ENCODE results near the gene C4orf50. TPM values are rescaled to one million over a fixed set of nuclear protein-coding genes. Genes with fewer than 3 reads are reported as not detected.

Gene C4orf50
- total and polyA plus RNA-seq, 2 donors (not counting 1 experiment from before 2014, with no cell fraction given), result 0.02 TPM; not detected in 1

- no peaks in the 10 kb centered on the region for H3K4me1 ChIP-seq (ENCODE audit: control insufficient read depth in 2 of 2, insufficient read depth in 2 of 2, low read length in 2 of 2)
- POLR2A ChIA-PET, result no interaction called here
- no peaks in the 10 kb centered on the region for H4K20me1 ChIP-seq (ENCODE audit: control insufficient read depth, insufficient read depth, low read length, poor library complexity, severe bottlenecking)
- TF ChIP-seq, protein P1, sequence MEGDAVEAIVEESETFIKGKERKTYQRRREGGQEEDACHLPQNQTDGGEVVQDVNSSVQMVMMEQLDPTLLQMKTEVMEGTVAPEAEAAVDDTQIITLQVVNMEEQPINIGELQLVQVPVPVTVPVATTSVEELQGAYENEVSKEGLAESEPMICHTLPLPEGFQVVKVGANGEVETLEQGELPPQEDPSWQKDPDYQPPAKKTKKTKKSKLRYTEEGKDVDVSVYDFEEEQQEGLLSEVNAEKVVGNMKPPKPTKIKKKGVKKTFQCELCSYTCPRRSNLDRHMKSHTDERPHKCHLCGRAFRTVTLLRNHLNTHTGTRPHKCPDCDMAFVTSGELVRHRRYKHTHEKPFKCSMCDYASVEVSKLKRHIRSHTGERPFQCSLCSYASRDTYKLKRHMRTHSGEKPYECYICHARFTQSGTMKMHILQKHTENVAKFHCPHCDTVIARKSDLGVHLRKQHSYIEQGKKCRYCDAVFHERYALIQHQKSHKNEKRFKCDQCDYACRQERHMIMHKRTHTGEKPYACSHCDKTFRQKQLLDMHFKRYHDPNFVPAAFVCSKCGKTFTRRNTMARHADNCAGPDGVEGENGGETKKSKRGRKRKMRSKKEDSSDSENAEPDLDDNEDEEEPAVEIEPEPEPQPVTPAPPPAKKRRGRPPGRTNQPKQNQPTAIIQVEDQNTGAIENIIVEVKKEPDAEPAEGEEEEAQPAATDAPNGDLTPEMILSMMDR (IDR thresholded peaks at IDR 0.05), result no peak
- TF ChIP-seq EZH2 (IDR thresholded peaks at IDR 0.05; ENCODE audit: borderline replicate concordance, insufficient read depth, low read depth, low read length, poor library complexity, severe bottlenecking), result no peak
- no peak overlapping the region for H3K27ac ChIP-seq (ENCODE audit: low read length in 2 of 2)
- ATAC-seq (ENCODE audit: low read depth) (no peak), DNase-seq (no peak)
- no peaks in the 10 kb centered on the region for H3K79me2 ChIP-seq (ENCODE audit: control insufficient read depth, insufficient read depth, low read length)
- no peaks in the 10 kb centered on the region for H3K27me3 ChIP-seq (replicated peaks in 1 of 4; ENCODE audit: control extremely low read depth in 1 of 4, control insufficient read depth in 3 of 4, insufficient read depth in 4 of 4, low read length in 3 of 4)
- Mint-ChIP-seq H3K4me1 (no peaks in the 10 kb centered on the region), H3K4me3 (no peak overlapping the region), H3K27me3 (peaks cover 19% of the 10 kb centered on the region), H3K9me3 (ENCODE audit: insufficient read depth) (no peaks in the 10 kb centered on the region), H3K27ac (no peak overlapping the region)
- WGBS (ENCODE audit: insufficient coverage), result 17% methylated on average over 11 of the region's 11 CpGs
- peaks cover 0 to 14% (median 0%) of the 10 kb centered on the region in 3 donors for H3K9me3 ChIP-seq (ENCODE audit: control extremely low read depth in 1 of 3, control insufficient read depth in 2 of 3, insufficient read depth in 1 of 3, low read length in 2 of 3)
- no peak overlapping the region for H3K4me3 ChIP-seq (ENCODE audit: control extremely low read depth in 1 of 5, extremely low read depth in 1 of 5, insufficient read depth in 1 of 5, low read depth in 2 of 5, low read length in 4 of 5)
- no peak overlapping the region for H2AFZ ChIP-seq (ENCODE audit: insufficient read depth, low read depth, low read length, poor library complexity, severe bottlenecking)
- H3K4me2 ChIP-seq (replicated peaks; ENCODE audit: low read depth, low read length, poor library complexity, severe bottlenecking), result no peak overlapping the region
- CTCF ChIA-PET, result interaction anchor here (1.3 kb wide), 1 partner anchor 10 kb away, joined by 3 read pairs; no protein-coding TSS in a partner anchor
- H3K36me3 ChIP-seq (replicated peaks in 1 of 2; ENCODE audit: control extremely low read depth in 1 of 2, control insufficient read depth in 1 of 2, extremely low read depth in 1 of 2, insufficient read depth in 2 of 2, low read length in 1 of 2), result no peaks in the 10 kb centered on the region
- no peak overlapping the region for H3K9ac ChIP-seq (ENCODE audit: low read length)
- intact Hi-C loops (cut with micrococcal nuclease), result no loop called here
Observed at GRCh38 chr4:5992828-5993321, 25.4 kb downstream of the C4orf50 start.

DNA sequence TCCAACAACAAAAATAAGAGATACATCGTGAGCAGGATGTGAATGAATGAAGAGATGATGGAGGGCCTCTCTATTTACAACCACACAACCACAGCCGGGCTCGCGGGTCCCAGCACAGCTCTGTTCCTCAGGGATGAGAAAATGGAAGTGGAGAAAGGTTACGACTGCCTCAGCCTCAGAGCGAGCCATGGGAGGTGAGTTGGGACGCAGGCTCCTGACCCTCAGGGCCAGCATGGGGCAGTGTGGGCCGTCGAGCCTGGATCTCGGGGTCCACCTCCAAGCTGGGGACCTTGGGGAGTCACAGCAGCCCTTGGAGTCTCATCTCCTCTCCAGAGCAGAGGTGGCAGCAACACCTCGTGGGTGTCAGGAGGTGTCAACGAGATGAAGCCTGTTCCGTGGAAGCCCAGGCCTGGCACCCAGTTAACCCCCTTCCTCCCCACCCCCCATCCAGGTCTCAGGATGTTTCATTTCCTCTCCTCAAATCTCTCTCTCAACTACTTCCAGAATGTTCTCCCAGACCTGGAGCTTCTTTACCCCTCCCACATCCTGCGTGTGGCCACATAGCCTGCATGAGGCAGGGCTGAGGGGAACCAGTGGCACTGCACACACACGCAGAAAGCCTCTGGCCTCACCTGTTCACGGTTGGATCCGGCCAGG is 25.9 kb downstream of the C4orf50 start:
- TF ChIP-seq, protein P1 (IDR thresholded peaks at IDR 0.05), result no peak
- no peak for TF ChIP-seq EZH2 (IDR thresholded peaks at IDR 0.05; ENCODE audit: borderline replicate concordance, insufficient read depth, low read depth, low read length, poor library complexity, severe bottlenecking)
- Histone ChIP-seq H4K20me1 (ENCODE audit: control insufficient read depth, insufficient read depth, low read length, poor library complexity, severe bottlenecking) (no peaks in the 10 kb centered on the region), H3K9me3 (ENCODE audit: control extremely low read depth in 1 of 3, control insufficient read depth in 2 of 3, insufficient read depth in 1 of 3, low read length in 2 of 3) (peaks cover 0 to 14% (median 0%) of the 10 kb centered on the region in 3 donors), H3K4me2 (replicated peaks; ENCODE audit: low read depth, low read length, poor library complexity, severe bottlenecking) (no peak overlapping the region), H3K27ac (ENCODE audit: low read length in 2 of 2) (no peak overlapping the region), H2AFZ (ENCODE audit: insufficient read depth, low read depth, low read length, poor library complexity, severe bottlenecking) (no peak overlapping the region), H3K79me2 (ENCODE audit: control insufficient read depth, insufficient read depth, low read length) (no peaks in the 10 kb centered on the region), H3K4me1 (ENCODE audit: control insufficient read depth in 2 of 2, insufficient read depth in 2 of 2, low read length in 2 of 2) (no peaks in the 10 kb centered on the region), H3K36me3 (replicated peaks in 1 of 2; ENCODE audit: control extremely low read depth in 1 of 2, control insufficient read depth in 1 of 2, extremely low read depth in 1 of 2, insufficient read depth in 2 of 2, low read length in 1 of 2) (no peaks in the 10 kb centered on the region), H3K9ac (ENCODE audit: low read length) (no peak overlapping the region), H3K4me3 (ENCODE audit: control extremely low read depth in 1 of 5, extremely low read depth in 1 of 5, insufficient read depth in 1 of 5, low read depth in 2 of 5, low read length in 4 of 5) (no peak overlapping the region), H3K27me3 (replicated peaks in 1 of 4; ENCODE audit: control extremely low read depth in 1 of 4, control insufficient read depth in 3 of 4, insufficient read depth in 4 of 4, low read length in 3 of 4) (no peaks in the 10 kb centered on the region)
- intact Hi-C loops (cut with micrococcal nuclease), result no loop called here
- Mint-ChIP-seq H3K4me1 (no peaks in the 10 kb centered on the region), H3K4me3 (no peak overlapping the region), H3K9me3 (ENCODE audit: insufficient read depth) (no peaks in the 10 kb centered on the region), H3K27ac (no peak overlapping the region), H3K27me3 (peaks cover 19% of the 10 kb centered on the region)
- WGBS (ENCODE audit: insufficient coverage), result 66% methylated on average over 13 of the region's 17 CpGs
- DNase-seq (no peak), ATAC-seq (ENCODE audit: low read depth) (no peak)
- CTCF ChIA-PET, result interaction anchor here (1.3 kb wide), 1 partner anchor 9 kb away, joined by 3 read pairs; no protein-coding TSS in a partner anchor
- POLR2A ChIA-PET, result no interaction called here
